22Rv1 (cell line): ENCODE measurements around the gene MEF2C.

Source experiments
- ZFX ChIP-seq: fragments of 450-650 bp; IDR thresholded peaks from 2 replicates; pipeline ENCODE4 v1.6.1; 2017; ENCODE audit warnings: antibody characterized with exemption, borderline replicate concordance
- TF ChIP-seq, protein P1 (sequence below): fragments of 450-650 bp; IDR thresholded peaks from 2 replicates; pipeline ENCODE4 v1.5.1; 2017; ENCODE audit warnings: mild to moderate bottlenecking

DNA sequence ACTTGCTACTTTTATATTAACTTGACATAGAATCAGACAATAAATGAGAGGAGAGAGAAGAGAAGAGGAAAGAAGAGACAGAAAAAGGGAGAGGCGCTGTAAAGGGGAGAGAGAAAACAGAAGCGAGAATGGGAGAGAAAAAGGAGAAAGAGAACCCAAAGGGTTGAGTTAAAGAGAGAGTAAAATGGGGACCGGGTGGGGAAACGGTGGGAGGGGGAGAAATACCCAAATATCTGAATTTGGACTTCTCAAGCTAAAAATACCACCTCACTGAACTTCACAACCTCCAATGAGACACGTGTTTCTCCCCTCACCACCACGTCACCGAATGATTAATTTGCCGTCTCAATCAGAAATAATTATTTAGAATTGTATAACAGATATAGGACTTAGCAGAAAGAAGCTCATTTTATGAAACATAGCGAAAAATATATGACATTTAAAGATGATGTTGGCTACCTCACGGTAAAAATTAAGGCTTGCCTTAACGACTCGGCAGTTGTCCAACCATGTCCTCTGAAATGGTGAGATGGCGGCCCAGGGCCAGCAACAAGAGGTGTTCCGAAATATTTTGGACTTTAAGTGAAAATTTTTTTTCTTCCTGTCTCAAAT lies 204.1 kb downstream of the MEF2C start:
- TF ChIP-seq, protein P1, sequence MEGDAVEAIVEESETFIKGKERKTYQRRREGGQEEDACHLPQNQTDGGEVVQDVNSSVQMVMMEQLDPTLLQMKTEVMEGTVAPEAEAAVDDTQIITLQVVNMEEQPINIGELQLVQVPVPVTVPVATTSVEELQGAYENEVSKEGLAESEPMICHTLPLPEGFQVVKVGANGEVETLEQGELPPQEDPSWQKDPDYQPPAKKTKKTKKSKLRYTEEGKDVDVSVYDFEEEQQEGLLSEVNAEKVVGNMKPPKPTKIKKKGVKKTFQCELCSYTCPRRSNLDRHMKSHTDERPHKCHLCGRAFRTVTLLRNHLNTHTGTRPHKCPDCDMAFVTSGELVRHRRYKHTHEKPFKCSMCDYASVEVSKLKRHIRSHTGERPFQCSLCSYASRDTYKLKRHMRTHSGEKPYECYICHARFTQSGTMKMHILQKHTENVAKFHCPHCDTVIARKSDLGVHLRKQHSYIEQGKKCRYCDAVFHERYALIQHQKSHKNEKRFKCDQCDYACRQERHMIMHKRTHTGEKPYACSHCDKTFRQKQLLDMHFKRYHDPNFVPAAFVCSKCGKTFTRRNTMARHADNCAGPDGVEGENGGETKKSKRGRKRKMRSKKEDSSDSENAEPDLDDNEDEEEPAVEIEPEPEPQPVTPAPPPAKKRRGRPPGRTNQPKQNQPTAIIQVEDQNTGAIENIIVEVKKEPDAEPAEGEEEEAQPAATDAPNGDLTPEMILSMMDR: no peak
- TF ChIP-seq ZFX: no peak
